DOHH2 (cell line): ENCODE data around the gene MEF2A.

ENCODE experiments used
- H3F3A ChIP-seq: fragments of 200-600 bp; sonication (generic), shearing (Covaris generic); 2 replicates; pipeline ENCODE4 v1.6.0; 2016; ENCODE audit warnings: antibody characterized with exemption, mild to moderate bottlenecking; ENCODE audit not compliant: control insufficient read depth, insufficient read depth
- H3K27ac ChIP-seq: fragments of 200-600 bp; sonication (generic); 2 replicates; pipeline ENCODE4 v1.5.1; 2014; ENCODE audit warnings: low read depth, mild to moderate bottlenecking, low read length, moderate library complexity
- H3K27me3 ChIP-seq: fragments of 200-600 bp; sonication (generic); 2 replicates; pipeline ENCODE4 v1.6.1; 2014; ENCODE audit warnings: mild to moderate bottlenecking, low read length, mixed read lengths; ENCODE audit not compliant: control insufficient read depth
- H3K36me3 ChIP-seq: fragments of 200-600 bp; sonication (generic); 2 replicates; pipeline ENCODE4 v1.6.1; 2014; ENCODE audit warnings: mild to moderate bottlenecking, low read length, moderate library complexity, mixed read lengths; ENCODE audit not compliant: control insufficient read depth
- H3K4me1 ChIP-seq: fragments of 200-600 bp; sonication (generic); 2 replicates; pipeline ENCODE4 v1.6.1; 2014; ENCODE audit warnings: mild to moderate bottlenecking, low read length, mixed read lengths; ENCODE audit not compliant: control insufficient read depth
- H3K4me2 ChIP-seq: fragments of 200-600 bp; sonication (generic); 2 replicates; pipeline ENCODE4 v1.6.0; 2014; ENCODE audit warnings: mild to moderate bottlenecking, low read length, moderate library complexity
- H3K4me3 ChIP-seq: fragments of 200-600 bp; sonication (generic); 2 replicates; pipeline ENCODE4 v1.5.1; 2014; ENCODE audit warnings: mild to moderate bottlenecking, low read length, mixed read lengths
- H3K79me2 ChIP-seq: fragments of 200-600 bp; sonication (generic); 2 replicates; pipeline ENCODE4 v1.6.1; 2014; ENCODE audit warnings: mild to moderate bottlenecking, low read length, mixed read lengths; ENCODE audit not compliant: control insufficient read depth
- H3K9me2 ChIP-seq: fragments of 200-600 bp; sonication (generic); replicated peaks from 2 replicates; pipeline ENCODE4 v1.6.1; 2014; ENCODE audit warnings: mild to moderate bottlenecking, low read length, mixed read lengths; ENCODE audit not compliant: control insufficient read depth
- H3K9me3 ChIP-seq: fragments of 200-600 bp; sonication (generic); 2 replicates; pipeline ENCODE4 v1.6.1; 2014; ENCODE audit warnings: antibody characterized with exemption, low read length, mixed read lengths; ENCODE audit not compliant: control insufficient read depth, insufficient read depth
- H4K20me1 ChIP-seq: fragments of 200-600 bp; sonication (generic); 2 replicates; pipeline ENCODE4 v1.6.0; 2014; ENCODE audit warnings: low read depth, mild to moderate bottlenecking, antibody characterized with exemption, low read length, moderate library complexity; ENCODE audit not compliant: control insufficient read depth, insufficient read depth
- EZH2phosphoT487 ChIP-seq: fragments of 200-600 bp; sonication (generic); IDR thresholded peaks from 2 replicates; pipeline ENCODE4 v1.6.1; 2017; ENCODE audit warnings: borderline replicate concordance, mild to moderate bottlenecking, antibody characterized with exemption, low read length, moderate library complexity, mixed read lengths
- TF ChIP-seq, protein P1 (sequence below): fragments of 200-600 bp; sonication (generic); IDR thresholded peaks from one replicate; pipeline ENCODE4 v1.5.1; 2014; ENCODE audit warnings: antibody characterized with exemption, mild to moderate bottlenecking, low read depth, low read length; ENCODE audit not compliant: poor library complexity, severe bottlenecking

The MEF2A gene

DNA sequence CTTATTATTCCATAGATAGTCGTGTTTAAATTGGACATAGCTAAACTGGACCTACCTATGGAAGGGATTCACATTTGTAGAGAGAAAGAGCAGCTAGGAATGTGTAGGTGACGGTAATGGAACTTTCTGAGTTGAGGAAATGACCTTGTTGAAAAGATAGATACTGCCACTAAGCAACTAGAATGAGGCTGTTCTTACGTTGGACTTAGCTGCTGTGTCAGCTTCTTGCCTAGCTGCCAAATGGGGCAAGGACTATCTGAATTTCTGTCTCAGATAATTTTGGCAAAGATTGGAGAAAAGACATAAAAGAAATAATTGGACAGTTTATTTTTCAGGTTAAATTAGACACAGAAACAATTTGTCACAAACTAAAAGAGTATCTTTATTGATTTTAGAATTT, 68.8 kb downstream of the MEF2A start:
- H3K79me2 ChIP-seq: peaks cover 90% of the 10 kb centered on the region
- peaks cover 30% of the 10 kb centered on the region for H3K4me1 ChIP-seq
- H4K20me1 ChIP-seq: no peaks in the 10 kb centered on the region
- no peak overlapping the region for H3K27ac ChIP-seq
- H3K27me3 ChIP-seq: no peaks in the 10 kb centered on the region
- H3K4me3 ChIP-seq: no peak overlapping the region
- peaks cover 62% of the 10 kb centered on the region for H3K36me3 ChIP-seq
- H3K9me3 ChIP-seq: no peaks in the 10 kb centered on the region
- no peak for TF ChIP-seq EZH2phosphoT487
- TF ChIP-seq, protein P1, sequence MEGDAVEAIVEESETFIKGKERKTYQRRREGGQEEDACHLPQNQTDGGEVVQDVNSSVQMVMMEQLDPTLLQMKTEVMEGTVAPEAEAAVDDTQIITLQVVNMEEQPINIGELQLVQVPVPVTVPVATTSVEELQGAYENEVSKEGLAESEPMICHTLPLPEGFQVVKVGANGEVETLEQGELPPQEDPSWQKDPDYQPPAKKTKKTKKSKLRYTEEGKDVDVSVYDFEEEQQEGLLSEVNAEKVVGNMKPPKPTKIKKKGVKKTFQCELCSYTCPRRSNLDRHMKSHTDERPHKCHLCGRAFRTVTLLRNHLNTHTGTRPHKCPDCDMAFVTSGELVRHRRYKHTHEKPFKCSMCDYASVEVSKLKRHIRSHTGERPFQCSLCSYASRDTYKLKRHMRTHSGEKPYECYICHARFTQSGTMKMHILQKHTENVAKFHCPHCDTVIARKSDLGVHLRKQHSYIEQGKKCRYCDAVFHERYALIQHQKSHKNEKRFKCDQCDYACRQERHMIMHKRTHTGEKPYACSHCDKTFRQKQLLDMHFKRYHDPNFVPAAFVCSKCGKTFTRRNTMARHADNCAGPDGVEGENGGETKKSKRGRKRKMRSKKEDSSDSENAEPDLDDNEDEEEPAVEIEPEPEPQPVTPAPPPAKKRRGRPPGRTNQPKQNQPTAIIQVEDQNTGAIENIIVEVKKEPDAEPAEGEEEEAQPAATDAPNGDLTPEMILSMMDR: no peak
- no peaks in the 10 kb centered on the region for H3K9me2 ChIP-seq
- peaks cover 12% of the 10 kb centered on the region for H3F3A ChIP-seq
- H3K4me2 ChIP-seq: no peak overlapping the region

DNA sequence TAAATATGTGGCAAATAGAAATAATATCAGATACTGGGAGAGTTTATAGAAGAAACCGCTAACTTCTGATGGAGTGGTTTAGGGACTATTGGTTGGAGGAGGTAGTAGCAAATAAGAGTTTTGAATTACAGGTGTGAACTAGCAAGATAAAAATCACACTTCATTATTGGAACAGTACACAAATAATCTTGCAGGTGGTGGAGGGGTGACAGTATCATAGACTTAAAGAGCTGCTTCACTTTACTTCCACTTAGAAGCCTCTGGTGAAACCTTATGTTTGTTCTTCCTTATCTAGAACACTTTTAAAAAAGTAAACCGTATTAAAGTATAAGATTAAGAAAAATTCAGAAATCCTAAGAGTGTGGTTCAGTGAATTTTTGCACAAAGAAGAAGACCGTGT, 69.4 kb downstream of the MEF2A start:
- peaks cover 90% of the 10 kb centered on the region for H3K79me2 ChIP-seq
- peaks cover 25% of the 10 kb centered on the region for H3K4me1 ChIP-seq
- H4K20me1 ChIP-seq: no peaks in the 10 kb centered on the region
- peaks cover 67% of the 10 kb centered on the region for H3K36me3 ChIP-seq
- H3K4me3 ChIP-seq: no peak overlapping the region
- H3F3A ChIP-seq: peaks cover 11% of the 10 kb centered on the region
- H3K27me3 ChIP-seq: no peaks in the 10 kb centered on the region
- no peak overlapping the region for H3K4me2 ChIP-seq
- no peaks in the 10 kb centered on the region for H3K9me2 ChIP-seq
- H3K9me3 ChIP-seq: no peaks in the 10 kb centered on the region
- TF ChIP-seq, protein P1: no peak
- no peak for TF ChIP-seq EZH2phosphoT487
- no peak overlapping the region for H3K27ac ChIP-seq

DNA sequence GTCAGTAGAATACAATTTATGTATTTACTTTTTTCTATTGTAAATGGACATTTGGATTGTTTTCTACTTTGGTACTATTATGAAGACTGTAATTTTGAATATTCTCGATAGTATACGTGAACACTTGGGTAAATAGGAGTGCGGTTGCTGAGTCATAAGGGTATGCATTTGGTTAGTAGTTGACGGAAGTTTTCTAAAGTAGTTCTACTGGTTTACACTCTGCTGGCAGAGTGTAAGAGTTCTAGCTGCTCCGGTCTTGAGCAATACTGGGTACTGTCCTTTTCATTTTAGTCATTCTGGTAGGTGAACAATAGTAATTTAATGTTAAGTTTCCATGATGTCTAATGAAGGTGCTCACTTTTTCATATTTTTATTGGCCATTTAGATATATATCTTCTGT, 70.0 kb downstream of the MEF2A start:
- Histone ChIP-seq H3K4me3 (no peak overlapping the region), H4K20me1 (no peaks in the 10 kb centered on the region), H3K9me3 (no peaks in the 10 kb centered on the region), H3F3A (peaks cover 5% of the 10 kb centered on the region; the same call in 1 of the 2 replicates), H3K4me1 (peaks cover 18% of the 10 kb centered on the region), H3K27me3 (no peaks in the 10 kb centered on the region), H3K4me2 (no peak overlapping the region), H3K79me2 (peaks cover 90% of the 10 kb centered on the region), H3K9me2 (no peaks in the 10 kb centered on the region), H3K27ac (no peak overlapping the region), H3K36me3 (peaks cover 74% of the 10 kb centered on the region)
- TF ChIP-seq, protein P1: no peak
- no peak for TF ChIP-seq EZH2phosphoT487
